HTR-8/SVneo (cell line): ENCODE measurements around the gene PLEKHH1.

Source experiments
- DNase-seq: peaks from one replicate; pipeline ENCODE4 v3.0.0; 2011; ENCODE audit warnings: low spot score, mixed read lengths; ENCODE audit not compliant: insufficient read length
- FAIRE-seq: peaks from 2 replicates; lab custom pipeline; 2011; peaks lifted over from hg19 to GRCh38; lab: Jason Lieb, UNC

PLEKHH1 gene

GRCh38 chr14:67508956-67509355 lies 24.1 kb upstream of the PLEKHH1 start:
- DNase-seq (no peak), FAIRE-seq (peak; percentile 93)

GRCh38 chr14:67510121-67510520 lies 23.0 kb upstream of the PLEKHH1 start:
- peak; percentile 46 for FAIRE-seq
- no peak for DNase-seq

GRCh38 chr14:67510836-67511235 lies 22.3 kb upstream of the PLEKHH1 start:
- FAIRE-seq: peak; percentile 91

GRCh38 chr14:67512463-67513310 lies 20.4 kb upstream of the PLEKHH1 start:
- FAIRE-seq: peak; percentile 86
- DNase-seq: no peak

More at GRCh38 chr14:67510836-67511235, 22.3 kb upstream of the PLEKHH1 start:
- DNase-seq: no peak

GRCh38 chr14:67513631-67514108 lies 19.4 kb upstream of the PLEKHH1 start:
- FAIRE-seq (peak; percentile 87), DNase-seq (no peak)

- FAIRE-seq: no peak
- DNase-seq: no peak
These were observed 18.9 kb upstream of the PLEKHH1 start for GRCh38 chr14:67514203-67514607.

GRCh38 chr14:67514650-67515385 lies 18.3 kb upstream of the PLEKHH1 start:
- FAIRE-seq: peak; percentile 98
- DNase-seq: peak; percentile 93

GRCh38 chr14:67515386-67516079 lies 17.6 kb upstream of the PLEKHH1 start:
- peak; percentile 4 for FAIRE-seq
- no peak for DNase-seq

- no peak for FAIRE-seq
These were observed 16.4 kb upstream of the PLEKHH1 start for GRCh38 chr14:67516676-67517075.

GRCh38 chr14:67517083-67517482 lies 16.0 kb upstream of the PLEKHH1 start:
- FAIRE-seq (peak; percentile 97), DNase-seq (no peak)

More at GRCh38 chr14:67516676-67517075, 16.4 kb upstream of the PLEKHH1 start:
- DNase-seq: no peak

GRCh38 chr14:67519406-67519805 lies 13.7 kb upstream of the PLEKHH1 start:
- FAIRE-seq (no peak), DNase-seq (no peak)

GRCh38 chr14:67520482-67520881 lies 12.6 kb upstream of the PLEKHH1 start:
- DNase-seq: no peak
- FAIRE-seq: no peak

- no peak for DNase-seq
- peak; percentile 78 for FAIRE-seq
These were observed 10.8 kb upstream of the PLEKHH1 start for GRCh38 chr14:67522270-67522669.

GRCh38 chr14:67523764-67524633 lies 9.1 kb upstream of the PLEKHH1 start:
- FAIRE-seq: peak; percentile 95
- DNase-seq: no peak

GRCh38 chr14:67524634-67524963 lies 8.5 kb upstream of the PLEKHH1 start:
- no peak for FAIRE-seq
- no peak for DNase-seq

GRCh38 chr14:67525389-67525788 lies 7.7 kb upstream of the PLEKHH1 start:
- DNase-seq (no peak), FAIRE-seq (no peak)

GRCh38 chr14:67526181-67526580 lies 6.9 kb upstream of the PLEKHH1 start:
- FAIRE-seq (no peak), DNase-seq (no peak)

- FAIRE-seq: peak; percentile 100
- peak; percentile 93 for DNase-seq
These were observed 6.2 kb upstream of the PLEKHH1 start for GRCh38 chr14:67526676-67527459.

- peak; percentile 86 for FAIRE-seq
These were observed 5.3 kb upstream of the PLEKHH1 start for GRCh38 chr14:67527756-67528155.

More at GRCh38 chr14:67527756-67528155, 5.3 kb upstream of the PLEKHH1 start:
- no peak for DNase-seq
